Measurements from ENCODE around the gene DIO3.
"Not testable (repeated sequence)": the region's sequence is repeated elsewhere in the genome, so short reads cannot be mapped to it uniquely, and the experiment has no call there.

The DIO3 gene

DNA sequence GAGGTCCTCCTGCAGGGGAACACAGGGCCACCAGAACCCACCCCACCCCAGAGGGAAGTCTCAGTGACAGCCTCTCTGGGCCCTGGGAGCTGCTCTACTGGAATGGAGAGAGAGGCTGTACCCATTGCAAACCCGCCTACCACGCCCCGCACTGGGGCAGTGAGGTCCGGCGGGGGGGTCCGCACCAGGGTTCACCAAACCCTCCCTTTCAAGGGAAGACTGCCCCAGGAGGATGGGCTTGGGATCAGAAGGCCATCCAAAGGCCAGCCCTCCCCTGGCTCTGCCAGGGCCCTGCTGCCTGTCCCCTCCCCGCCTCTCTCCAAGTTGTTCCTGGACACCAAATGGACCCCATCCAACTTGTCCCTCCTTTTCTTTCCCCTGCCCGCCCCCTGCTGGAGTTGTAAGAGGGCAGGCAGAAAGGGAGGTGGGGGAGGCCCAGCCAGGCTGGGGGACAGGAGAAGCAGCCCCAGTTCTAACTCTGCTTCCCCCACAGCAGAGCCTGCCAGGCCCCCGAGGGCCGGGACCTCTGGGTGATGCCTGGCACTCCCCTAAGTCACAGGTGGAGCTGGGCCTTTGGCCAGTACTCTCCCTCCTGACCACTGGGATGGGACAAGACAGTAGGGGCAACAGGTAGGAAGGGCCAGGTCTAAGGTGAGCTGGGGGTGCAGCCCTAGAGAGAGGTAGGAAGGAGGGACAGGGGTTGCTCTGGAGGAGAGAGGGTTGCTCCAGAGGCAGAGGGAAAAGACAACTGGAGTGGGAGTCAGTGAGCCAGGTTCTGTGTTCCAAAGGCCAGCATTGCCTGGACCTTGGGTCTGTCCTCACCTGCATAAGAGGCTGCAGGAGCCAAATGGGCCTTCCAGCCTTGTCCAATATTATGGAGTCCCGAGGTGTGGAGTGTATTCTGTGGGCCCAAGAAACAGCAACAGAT, 3.2 kb upstream of the DIO3 start:
- H3K4me3 ChIP-seq (ENCODE audit: low read depth, low read length): no peak overlapping the region

GRCh38 chr14:101558739-101559240, 2.5 kb upstream of the DIO3 start:
- H3K4me3 ChIP-seq (ENCODE audit: low read depth, low read length): no peak overlapping the region

DNA sequence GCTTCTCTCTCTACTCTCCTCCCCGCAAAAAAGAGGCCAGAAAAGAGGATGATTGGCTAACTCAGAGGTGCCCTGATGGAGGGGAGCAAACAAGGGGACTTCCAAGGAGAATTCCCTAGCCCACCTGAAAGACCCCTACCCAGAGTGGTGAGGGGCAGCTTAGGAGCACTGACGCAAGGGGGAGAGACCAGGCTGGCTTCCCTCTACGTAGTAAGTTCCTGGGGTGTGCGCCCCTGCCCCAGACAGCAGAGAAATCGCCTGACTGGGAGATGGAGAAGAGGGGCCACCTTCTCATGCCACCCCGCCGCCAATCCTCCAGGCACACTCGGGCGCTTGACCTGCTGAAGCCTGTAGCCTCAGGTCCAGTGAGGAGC, 2.1 kb upstream of the DIO3 start:
- no peak overlapping the region for H3K4me3 ChIP-seq (ENCODE audit: low read depth, low read length)

DNA sequence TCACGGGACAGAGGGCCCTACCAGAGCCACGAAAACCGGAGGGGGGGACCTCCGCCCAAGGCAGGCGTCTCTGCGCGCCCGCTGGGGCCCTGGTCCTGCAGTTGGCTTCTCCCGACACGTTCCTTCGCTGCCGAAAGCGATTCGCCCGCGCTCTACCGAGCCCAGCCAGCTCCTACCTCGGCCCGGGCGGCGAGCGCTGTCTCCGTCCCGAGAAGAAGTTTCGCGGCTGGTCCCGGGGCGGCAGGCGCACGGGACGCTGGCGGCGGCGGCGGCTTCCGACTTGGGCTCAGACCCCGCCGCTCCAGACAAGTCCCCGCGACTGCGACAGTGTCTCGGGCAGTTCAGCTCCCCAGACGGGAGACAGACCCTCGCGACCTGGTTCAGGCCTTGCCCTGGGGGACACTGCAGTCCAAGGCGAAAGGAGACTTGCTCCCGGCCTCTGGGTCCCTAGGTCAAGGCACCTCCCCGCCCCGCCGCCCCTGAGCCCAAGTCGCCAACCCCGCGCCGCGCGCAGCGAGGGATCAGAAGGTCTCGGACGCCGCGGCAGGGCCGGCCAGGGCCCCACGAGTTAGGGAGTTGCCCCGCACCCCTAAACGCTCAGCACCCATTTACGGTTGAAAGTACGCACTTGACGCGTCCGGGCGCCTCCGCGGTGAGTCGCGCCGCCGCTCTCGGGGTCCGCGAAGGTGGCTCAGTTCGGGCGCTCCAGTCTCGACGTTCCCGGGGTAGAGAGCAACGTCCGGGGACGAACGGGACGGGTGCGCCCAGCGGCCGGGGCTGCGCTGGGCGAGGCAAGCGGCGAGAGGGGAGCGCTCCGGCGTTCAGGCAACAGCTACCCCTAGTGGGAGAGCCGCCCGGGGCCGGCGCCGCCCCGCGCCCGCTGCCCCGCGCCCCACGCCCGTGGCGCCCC, 1.4 kb upstream of the DIO3 start:
- H3K4me3 ChIP-seq (ENCODE audit: low read depth, low read length): no peak overlapping the region

- no peak overlapping the region for H3K4me3 ChIP-seq (ENCODE audit: low read depth, low read length)
Observed at GRCh38 chr14:101560534-101561113, 671 bp upstream of the DIO3 start.

GRCh38 chr14:101561897-101562490, 699 bp downstream of the DIO3 start:
- H3K4me3 ChIP-seq (ENCODE audit: low read depth, low read length): no peak overlapping the region

DNA sequence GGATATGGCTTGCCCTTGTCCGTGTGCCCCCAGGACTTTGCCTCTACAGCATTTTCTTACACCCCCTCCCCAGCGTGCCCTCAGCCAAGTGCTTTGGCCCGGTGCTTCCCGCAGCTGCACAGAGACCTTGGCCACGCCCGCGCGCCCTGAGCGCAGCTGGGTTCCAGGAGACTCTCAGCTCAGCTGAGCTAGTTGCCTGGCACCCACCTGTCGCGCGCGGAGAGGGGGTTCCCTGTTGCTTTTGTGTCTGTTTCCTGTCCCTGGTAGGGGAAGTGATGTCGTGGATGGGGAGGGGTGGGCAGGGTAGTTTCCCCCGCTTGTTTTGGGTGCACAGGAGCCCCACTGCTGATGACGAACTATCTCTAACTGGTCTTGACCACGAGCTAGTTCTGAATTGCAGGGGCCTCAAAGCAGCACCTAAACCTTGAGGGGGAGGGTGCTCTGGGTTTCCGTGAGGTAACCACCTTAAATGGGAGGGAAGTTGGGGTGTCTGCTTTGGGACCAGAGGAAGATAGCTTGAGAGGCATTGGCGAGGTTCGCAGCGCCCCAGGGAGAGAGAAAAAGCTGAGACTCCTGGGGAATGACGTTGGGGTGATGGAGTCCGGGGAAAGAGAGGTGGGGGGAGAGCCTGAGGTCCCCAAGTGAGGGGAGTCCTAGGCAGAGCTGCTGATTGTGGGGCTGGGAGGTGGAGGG, 1.5 kb downstream of the DIO3 start:
- no peak overlapping the region for H3K4me3 ChIP-seq (ENCODE audit: low read depth, low read length)

- no peak overlapping the region for H3K4me3 ChIP-seq (ENCODE audit: low read depth, low read length)
Observed at GRCh38 chr14:101563352-101563653, 2.0 kb downstream of the DIO3 start.

- peak overlapping the region; percentile 35 for H3K4me3 ChIP-seq (ENCODE audit: low read depth, low read length)
Observed at GRCh38 chr14:101563654-101564443, 2.6 kb downstream of the DIO3 start.

DNA sequence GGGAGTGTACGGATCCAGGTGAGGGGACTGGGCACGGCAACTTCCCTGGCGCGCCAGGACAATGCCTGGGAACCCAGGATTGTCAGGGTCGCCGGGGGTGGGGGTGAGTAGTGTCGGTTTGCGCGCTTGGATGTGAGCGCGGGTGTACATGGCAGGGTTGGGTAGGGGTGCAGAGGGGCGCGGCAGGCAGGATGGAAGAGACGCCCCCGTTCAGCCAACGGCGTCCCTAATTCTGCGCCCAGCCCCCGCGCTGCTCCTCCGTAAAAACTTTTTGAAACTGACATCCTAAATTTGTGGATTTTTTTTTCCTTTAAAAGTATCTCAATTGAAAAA, 3.1 kb downstream of the DIO3 start:
- H3K4me3 ChIP-seq (ENCODE audit: low read depth, low read length): peak overlapping the region; percentile 35

GRCh38 chr14:101564819-101565698, 3.8 kb downstream of the DIO3 start:
- peak overlapping the region; percentile 35 for H3K4me3 ChIP-seq (ENCODE audit: low read depth, low read length)

DNA sequence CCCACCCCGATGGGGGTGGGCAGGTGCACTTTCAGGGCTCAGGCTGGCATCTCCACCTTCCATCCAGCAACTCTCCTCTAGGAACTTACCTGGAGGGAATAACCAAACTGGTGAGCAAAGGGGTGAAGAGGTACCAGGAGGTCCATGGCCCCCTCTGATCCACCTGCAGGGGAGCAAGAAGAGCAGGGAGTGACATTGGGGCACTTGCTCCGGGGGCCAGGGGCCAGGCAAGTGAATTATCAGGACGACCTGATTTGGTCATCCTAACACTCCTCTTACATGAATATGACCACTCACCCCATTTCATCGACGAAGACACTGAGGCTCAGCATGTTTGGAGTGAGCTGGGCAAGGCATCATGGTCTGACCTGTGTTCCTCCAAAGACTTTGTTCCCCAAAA, 6.0 kb downstream of the DIO3 start:
- no peak overlapping the region for H3K4me3 ChIP-seq (ENCODE audit: low read depth, low read length)

DNA sequence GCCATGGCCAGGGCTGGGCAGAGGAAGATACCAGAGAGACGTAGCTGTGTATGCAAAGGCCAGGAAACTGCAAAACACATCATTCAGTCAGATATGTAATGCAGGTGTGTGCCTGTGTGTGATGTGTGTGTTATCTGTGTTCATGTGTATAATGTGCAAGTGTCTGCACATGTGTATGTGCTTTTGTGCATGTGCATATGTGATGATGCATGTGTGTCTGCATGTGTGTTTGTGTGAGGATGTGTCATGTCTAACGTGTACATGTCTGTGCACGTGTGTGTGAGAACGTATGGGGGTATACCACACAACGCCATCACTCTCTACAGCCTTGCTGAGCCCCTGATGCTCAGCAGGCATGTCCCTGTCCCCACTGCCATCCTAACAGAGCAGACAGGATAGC, 9.7 kb downstream of the DIO3 start:
- no peak overlapping the region for H3K4me3 ChIP-seq (ENCODE audit: low read depth, low read length)

DNA sequence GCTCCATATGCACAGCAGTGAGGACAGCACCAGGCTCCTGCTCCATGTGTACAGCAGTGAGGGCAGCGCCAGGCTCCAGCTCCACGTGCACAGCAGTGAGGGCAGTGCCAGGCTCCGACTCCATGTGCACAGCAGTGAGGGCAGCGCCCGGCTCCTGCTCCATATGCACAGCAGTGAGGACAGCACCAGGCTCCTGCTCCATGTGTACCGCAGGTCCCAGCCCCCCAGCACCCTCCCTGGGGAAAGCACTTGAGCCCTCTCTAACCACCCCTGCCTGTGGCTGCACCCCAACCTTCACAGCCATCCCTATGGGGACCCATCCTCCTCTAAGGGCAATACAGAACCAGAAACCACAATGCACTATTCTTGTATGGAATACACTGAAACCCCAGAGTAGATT, 11.2 kb downstream of the DIO3 start:
- H3K4me3 ChIP-seq (ENCODE audit: low read depth, low read length): not testable (repeated sequence)

DNA sequence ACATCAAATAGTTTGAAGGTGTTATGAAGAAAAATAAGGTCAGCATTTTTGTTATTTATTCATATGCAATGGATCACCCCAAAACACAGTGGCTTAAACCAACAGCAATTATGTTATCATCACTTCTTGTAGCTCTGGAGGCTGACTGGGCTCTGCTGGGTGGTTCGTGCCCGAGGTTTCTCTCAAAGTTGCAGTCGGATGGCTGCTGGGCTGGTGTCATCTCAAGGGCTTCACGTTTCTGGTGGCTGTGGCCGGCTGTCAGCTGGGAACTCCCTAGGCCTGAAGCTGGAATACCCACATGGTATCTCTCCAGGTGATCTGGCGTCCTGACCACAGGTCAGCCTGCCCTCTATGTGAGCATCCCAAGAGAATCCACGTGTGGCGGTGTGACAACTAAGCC, 12.0 kb downstream of the DIO3 start:
- no peak overlapping the region for H3K4me3 ChIP-seq (ENCODE audit: low read depth, low read length)

DNA sequence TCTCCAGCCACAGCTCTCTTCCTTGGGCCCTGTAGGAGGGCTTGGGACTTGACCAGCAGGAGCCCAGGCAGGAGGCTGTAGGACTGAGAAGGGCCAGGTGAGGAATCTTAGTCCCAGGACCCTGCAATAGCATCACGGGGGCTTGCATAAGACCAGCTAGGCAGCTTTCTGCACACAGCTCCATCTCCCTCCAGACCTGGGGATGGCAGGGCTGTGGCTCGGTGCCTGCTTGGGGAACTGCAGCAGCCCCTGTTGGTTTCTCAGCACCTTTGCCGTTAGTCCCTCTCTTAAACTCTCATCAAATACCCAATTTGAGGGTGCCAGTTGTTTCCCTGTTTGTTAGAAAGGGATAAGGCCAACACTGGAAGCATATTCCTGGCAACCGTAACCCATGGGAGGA, 14.3 kb downstream of the DIO3 start:
- H3K4me3 ChIP-seq (ENCODE audit: low read depth, low read length): no peak overlapping the region

GRCh38 chr14:101577221-101577909, 16.1 kb downstream of the DIO3 start:
- no peak overlapping the region for H3K4me3 ChIP-seq (ENCODE audit: low read depth, low read length)

DNA sequence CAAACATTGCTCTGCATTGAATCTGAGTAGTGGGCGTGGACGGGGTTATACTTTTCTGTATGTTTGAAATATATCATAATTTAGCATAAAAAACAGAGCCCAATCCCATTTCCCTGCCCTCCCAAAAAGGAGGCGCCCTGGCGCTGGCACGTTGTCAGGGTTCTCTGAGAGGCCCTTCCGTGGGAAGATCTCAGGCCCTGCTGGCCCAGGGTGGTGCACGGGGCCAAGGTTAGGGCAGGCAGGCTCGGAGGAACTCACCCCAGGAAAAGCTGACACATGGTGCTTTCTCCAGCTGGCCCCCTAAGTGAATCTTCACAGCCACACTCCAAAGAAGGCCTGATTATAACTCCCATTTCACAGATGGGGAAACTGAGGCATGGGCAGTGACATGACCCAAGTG, 17.2 kb downstream of the DIO3 start:
- H3K4me3 ChIP-seq (ENCODE audit: low read depth, low read length): no peak overlapping the region

Measured in iPS-11a (cell line).